Posterior cingulate gyrus (tissue), 11 donors: ENCODE measurements around the gene SFN.
A peak's percentile ranks its signal among the peaks of the same experiment; 100 is the strongest.
"Not testable (repeated sequence)": the region's sequence is repeated elsewhere in the genome, so short reads cannot be mapped to it uniquely, and the experiment has no call there.

ENCODE experiments used
- DNase-seq, 10 donors: peaks; one replicate each; pipeline versions ENCODE4 v3.0.0 to v3.0.0-alpha.2; 2020 to 2021; ENCODE audit warnings: mixed read lengths in 3 of 10
- intact Hi-C: fragments of 100-400 bp; cut with DNase I; formaldehyde crosslinking; loops from one replicate; pipeline ENCODE4 v1.15.1; 2023

Gene SFN

GRCh38 chr1:26861286-26861701, 1.7 kb upstream of the SFN start:
- intact Hi-C loops, result no loop called here
- DNase-seq, result no peak

- peak in 1 of 10 donors; percentile 48 for DNase-seq
- intact Hi-C loops, result no loop called here
These were observed 1.0 kb upstream of the SFN start for GRCh38 chr1:26861889-26862378.

GRCh38 chr1:26863685-26864077, 732 bp downstream of the SFN start:
- intact Hi-C loops, result no loop called here

GRCh38 chr1:26864610-26865480, 1.9 kb downstream of the SFN start:
- intact Hi-C loops, result no loop called here
- peak; percentile 89 to 100 (median 96) for DNase-seq

More at GRCh38 chr1:26863685-26864077, 732 bp downstream of the SFN start:
- DNase-seq, result peak in 2 of 10 donors; percentile 55 to 62

- intact Hi-C loops, DNase-seq: not testable (repeated sequence)
These were observed 10.1 kb downstream of the SFN start for GRCh38 chr1:26873097-26873496.

DNA sequence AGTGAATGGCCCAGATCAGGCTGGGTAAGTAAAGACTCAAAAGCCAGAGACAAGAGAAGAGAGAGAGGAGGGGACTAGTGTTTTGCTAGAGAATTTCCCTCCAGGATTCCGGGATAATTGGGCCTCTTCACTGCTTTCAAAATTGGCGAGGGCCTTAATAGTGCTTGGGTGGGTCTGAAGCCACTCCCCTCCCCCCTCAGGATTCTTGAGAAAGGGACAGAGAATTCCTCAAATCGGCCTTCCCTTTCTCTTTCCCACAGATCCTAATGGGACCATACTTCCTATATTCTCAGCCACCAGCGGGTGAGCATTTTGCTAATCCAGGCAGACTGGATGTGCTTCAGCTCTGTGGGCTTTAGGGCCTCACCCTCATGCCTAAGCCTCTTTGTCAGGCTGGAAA, 11.9 kb downstream of the SFN start:
- intact Hi-C loops, result loop anchor here (5.0 kb wide), 2 partner anchors 68 to 273 kb away; no protein-coding TSS in a partner anchor
- no peak for DNase-seq

DNA sequence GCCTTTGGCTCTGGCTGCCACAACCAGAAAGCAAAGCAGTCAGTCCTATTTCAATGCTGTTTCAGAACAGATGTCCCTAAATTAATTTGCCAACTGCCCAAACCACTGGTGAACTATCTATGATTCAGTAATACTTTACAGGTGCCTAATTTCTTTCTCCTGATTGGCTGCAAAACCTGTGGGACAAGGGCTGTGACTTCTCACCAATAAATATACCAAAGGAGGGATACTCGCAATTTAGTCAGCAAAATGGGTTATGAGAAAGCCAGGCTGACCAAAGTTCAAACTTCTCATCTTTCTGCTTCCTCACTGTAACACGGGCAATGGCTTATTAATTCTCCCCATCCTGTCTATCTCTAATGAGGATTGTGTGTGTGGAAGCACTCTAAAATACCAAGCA, 14.4 kb downstream of the SFN start:
- no peak for DNase-seq
- intact Hi-C loops, result loop anchor here (5.0 kb wide), 2 partner anchors 70 to 275 kb away; no protein-coding TSS in a partner anchor

DNA sequence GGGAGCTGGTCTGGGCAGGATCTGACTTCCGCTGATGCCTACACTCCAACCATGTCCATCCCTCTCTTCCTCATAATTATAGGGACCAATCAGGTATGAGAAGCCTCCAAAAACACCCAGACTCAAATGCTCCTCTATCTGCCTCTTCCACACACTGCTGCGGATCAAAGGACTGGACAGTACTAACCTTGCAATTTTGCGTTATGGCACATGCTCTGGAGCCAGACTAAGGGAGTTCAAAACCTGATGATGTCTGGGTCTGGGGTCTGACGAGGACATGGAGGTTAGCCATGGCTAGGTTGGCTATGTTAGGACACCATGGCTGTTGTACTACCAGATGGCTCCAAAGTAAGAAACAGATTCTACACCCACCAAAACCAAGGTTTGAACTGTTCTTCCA, 16.8 kb downstream of the SFN start:
- intact Hi-C loops, result loop anchor here (5.0 kb wide), 2 partner anchors 72 to 277 kb away; no protein-coding TSS in a partner anchor
- DNase-seq, result no peak

- intact Hi-C loops, DNase-seq: not testable (repeated sequence)
These were observed 18.7 kb downstream of the SFN start for GRCh38 chr1:26881611-26882010.

GRCh38 chr1:26882696-26883463, 19.9 kb downstream of the SFN start:
- intact Hi-C loops, result no loop called here
- DNase-seq, result no peak

- intact Hi-C loops, result no loop called here
- DNase-seq, result no peak
These were observed 24.2 kb downstream of the SFN start for GRCh38 chr1:26887125-26887524.

GRCh38 chr1:26888231-26888630, 25.3 kb downstream of the SFN start:
- no peak for DNase-seq
- intact Hi-C loops, result no loop called here

- peak; percentile 74 to 98 (median 85) for DNase-seq
- intact Hi-C loops, result no loop called here
These were observed 26.9 kb downstream of the SFN start, which contains the start of gene GPN2 for GRCh38 chr1:26889551-26890466. Gene GPN2, minus strand, starts transcription at chr1:26890283. Its CDS starts 187 bp downstream, at chr1:26890096.

- no peak for DNase-seq
- intact Hi-C loops, result no loop called here
These were observed 27.5 kb downstream of the SFN start for GRCh38 chr1:26890467-26890796.

DNA sequence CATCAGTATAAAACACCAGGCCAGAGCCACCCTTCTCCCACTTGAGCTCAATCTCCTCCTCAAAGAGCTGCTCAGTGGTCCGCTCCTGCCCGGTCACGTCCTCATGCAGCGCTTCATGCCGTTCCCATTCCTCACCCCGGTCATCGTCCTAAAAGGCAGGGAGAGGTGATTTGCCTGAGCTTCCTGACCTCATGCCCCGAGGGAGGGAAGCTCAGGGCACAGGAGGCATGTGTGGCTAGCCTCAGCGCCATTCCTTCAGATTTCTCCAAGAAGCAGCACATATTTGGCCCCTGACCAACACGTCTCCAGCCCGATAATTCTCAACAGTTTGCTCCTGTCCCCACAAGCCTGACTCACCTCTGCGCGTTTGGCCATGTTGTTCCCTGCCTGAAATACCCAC, 31.3 kb downstream of the SFN start:
- DNase-seq, result peak in 1 of 10 donors; percentile 72
- intact Hi-C loops, result no loop called here

GRCh38 chr1:26897351-26897750, 34.4 kb downstream of the SFN start:
- peak in 1 of 10 donors; percentile 63 for DNase-seq
- intact Hi-C loops, result no loop called here

- intact Hi-C loops, result no loop called here
- DNase-seq, result peak; percentile 85 to 98 (median 89)
These were observed 37.3 kb downstream of the SFN start, which contains the start of gene GPATCH3 for GRCh38 chr1:26900001-26900814. Gene GPATCH3, minus strand, starts transcription at chr1:26900467. Its CDS starts 25 bp downstream, at chr1:26900442.

DNA sequence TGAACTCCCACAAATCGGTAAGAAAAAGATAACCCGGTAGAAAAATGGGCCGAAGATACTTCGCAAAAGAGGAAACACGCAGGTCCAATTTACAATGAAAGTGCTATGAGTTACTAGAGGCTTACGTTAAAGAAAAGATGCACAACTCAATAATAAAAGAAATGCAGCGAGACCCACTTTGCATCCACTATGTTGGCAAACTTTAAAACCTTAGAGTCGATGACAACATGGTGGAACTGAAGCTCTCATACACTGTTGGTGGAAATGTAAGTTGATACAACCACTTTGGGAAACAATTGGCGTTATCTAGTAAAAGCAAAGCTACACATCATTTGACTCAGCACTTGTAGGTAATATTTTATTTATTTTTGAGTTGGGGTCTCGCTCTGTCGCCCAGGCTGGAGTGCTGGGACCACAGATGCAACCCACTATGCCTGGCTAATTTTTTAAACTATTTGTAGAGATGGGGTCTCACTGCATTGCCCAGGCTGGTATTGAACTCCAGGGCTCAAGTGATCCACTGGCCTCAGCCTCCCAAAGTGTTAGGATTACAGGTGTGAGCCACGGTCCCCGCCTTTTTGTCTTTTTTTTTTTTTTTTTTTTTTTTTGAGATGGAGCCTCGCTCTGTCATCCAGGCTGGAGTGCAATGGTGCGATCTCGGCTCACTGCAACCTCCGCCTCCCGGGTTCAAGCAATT, 38.0 kb downstream of the SFN start:
- DNase-seq, result peak in 1 of 10 donors; percentile 8
- intact Hi-C loops, result no loop called here
